SU-DHL-6 (cell line): ENCODE data around the gene STK26.

Experiments
- H2AFZ ChIP-seq: fragments of 200-600 bp; sonication (generic); 2 replicates; pipeline ENCODE4 v1.6.1; 2014; ENCODE audit warnings: low read depth, mild to moderate bottlenecking, moderate library complexity, mixed read lengths, antibody characterized with exemption, low read length; ENCODE audit not compliant: severe bottlenecking
- H3F3A ChIP-seq: fragments of 200-600 bp; shearing (Covaris generic); 2 replicates; pipeline ENCODE4 v1.6.0; 2016; ENCODE audit warnings: antibody characterized with exemption, mild to moderate bottlenecking; ENCODE audit not compliant: insufficient read depth
- H3K27ac ChIP-seq: fragments of 200-600 bp; sonication (generic); 2 replicates; pipeline ENCODE4 v1.5.1; 2016; ENCODE audit warnings: low read depth, mild to moderate bottlenecking, low read length, moderate library complexity, mixed read lengths
- H3K27me3 ChIP-seq: fragments of 200-600 bp; sonication (generic), shearing (Covaris generic); 2 replicates; pipeline ENCODE4 v1.6.0; 2014; ENCODE audit warnings: mild to moderate bottlenecking, low read length
- H3K36me3 ChIP-seq: fragments of 200-600 bp; sonication (generic); 2 replicates; pipeline ENCODE4 v1.6.1; 2014; ENCODE audit warnings: mild to moderate bottlenecking, low read length, mixed read lengths
- H3K4me2 ChIP-seq: fragments of 300-600, 200-600 bp; shearing (Covaris generic), sonication (generic); 2 replicates; pipeline ENCODE4 v1.6.0; 2014; ENCODE audit warnings: low read length, low read depth, mild to moderate bottlenecking; ENCODE audit not compliant: poor library complexity, severe bottlenecking
- H3K4me3 ChIP-seq: fragments of 200-600 bp; sonication (generic); 2 replicates; pipeline ENCODE4 v1.5.1; 2014; ENCODE audit warnings: antibody characterized with exemption, low read length, mild to moderate bottlenecking, mixed read lengths; ENCODE audit not compliant: insufficient read depth, poor library complexity, severe bottlenecking
- H3K79me2 ChIP-seq: fragments of 200-600 bp; sonication (generic); 2 replicates; pipeline ENCODE4 v1.6.1; 2014; ENCODE audit warnings: mild to moderate bottlenecking, low read length, moderate library complexity; ENCODE audit not compliant: insufficient read depth
- H3K9ac ChIP-seq: fragments of 200-600 bp; sonication (generic); 2 replicates; pipeline ENCODE4 v1.7.0; 2014; ENCODE audit warnings: mild to moderate bottlenecking, low read length
- H3K9me2 ChIP-seq: fragments of 200-600 bp; sonication (generic); replicated peaks from 2 replicates; pipeline ENCODE4 v1.6.1; 2014; ENCODE audit warnings: low read length; ENCODE audit not compliant: insufficient read depth
- H3K9me3 ChIP-seq: fragments of 200-600 bp; sonication (generic); 2 replicates; pipeline ENCODE4 v1.6.1; 2014; ENCODE audit warnings: low read length, mixed read lengths; ENCODE audit not compliant: insufficient read depth
- H4K20me1 ChIP-seq: fragments of 200-600 bp; sonication (generic); 2 replicates; pipeline ENCODE4 v1.6.1; 2014; ENCODE audit warnings: low read depth, mild to moderate bottlenecking, antibody characterized with exemption, low read length, moderate library complexity, mixed read lengths
- CTCF ChIP-seq: fragments of 200-600 bp; sonication (generic); IDR thresholded peaks from one replicate; pipeline ENCODE4 v1.5.1; 2017; ENCODE audit warnings: antibody characterized with exemption, mild to moderate bottlenecking, low read length, moderate library complexity; ENCODE audit not compliant: insufficient read depth, poor library complexity, severe bottlenecking
- EZH2phosphoT487 ChIP-seq: fragments of 200-600 bp; sonication (generic), shearing (Covaris generic); conservative IDR thresholded peaks from 2 replicates; pipeline ENCODE4 v1.6.1; 2018; ENCODE audit warnings: mild to moderate bottlenecking, antibody characterized with exemption, low read length, moderate library complexity, mixed read lengths

STK26 gene

GRCh38 chrX:132041015-132041414 lies 17.9 kb downstream of the STK26 start:
- H3K27me3 ChIP-seq = no peaks in the 10 kb centered on the region
- H4K20me1 ChIP-seq = no peaks in the 10 kb centered on the region
- H3K9ac ChIP-seq = no peak overlapping the region
- no peaks in the 10 kb centered on the region for H3K36me3 ChIP-seq
- H3K4me2 ChIP-seq = no peak overlapping the region
- no peaks in the 10 kb centered on the region for H3K9me2 ChIP-seq
- no peaks in the 10 kb centered on the region for H3F3A ChIP-seq
- no peak overlapping the region for H3K4me3 ChIP-seq
- no peaks in the 10 kb centered on the region for H3K9me3 ChIP-seq
- H3K27ac ChIP-seq = no peak overlapping the region
- TF ChIP-seq CTCF (no peak), EZH2phosphoT487 (no peak)
- H2AFZ ChIP-seq = no peak overlapping the region
- H3K79me2 ChIP-seq = peaks cover 79% of the 10 kb centered on the region

GRCh38 chrX:132043977-132044376 lies 20.9 kb downstream of the STK26 start:
- no peak overlapping the region for H3K4me3 ChIP-seq
- H3F3A ChIP-seq = no peaks in the 10 kb centered on the region
- H3K4me2 ChIP-seq = no peak overlapping the region
- no peaks in the 10 kb centered on the region for H3K9me2 ChIP-seq
- H3K27me3 ChIP-seq = no peaks in the 10 kb centered on the region
- TF ChIP-seq CTCF = no peak
- no peak for TF ChIP-seq EZH2phosphoT487
- no peak overlapping the region for H2AFZ ChIP-seq
- peaks cover 65% of the 10 kb centered on the region for H3K79me2 ChIP-seq
- H3K36me3 ChIP-seq = no peaks in the 10 kb centered on the region
- H4K20me1 ChIP-seq = no peaks in the 10 kb centered on the region
- no peak overlapping the region for H3K9ac ChIP-seq
- H3K9me3 ChIP-seq = no peaks in the 10 kb centered on the region
- H3K27ac ChIP-seq = no peak overlapping the region

GRCh38 chrX:132044953-132045352 lies 21.9 kb downstream of the STK26 start:
- no peaks in the 10 kb centered on the region for H3K9me2 ChIP-seq
- H3K9ac ChIP-seq = no peak overlapping the region
- H3K27me3 ChIP-seq = no peaks in the 10 kb centered on the region
- H3K4me3 ChIP-seq = no peak overlapping the region
- no peak overlapping the region for H3K4me2 ChIP-seq
- TF ChIP-seq CTCF = no peak
- no peak for TF ChIP-seq EZH2phosphoT487
- no peaks in the 10 kb centered on the region for H3K9me3 ChIP-seq
- H4K20me1 ChIP-seq = no peaks in the 10 kb centered on the region
- no peaks in the 10 kb centered on the region for H3F3A ChIP-seq
- H3K79me2 ChIP-seq = peaks cover 56% of the 10 kb centered on the region
- H2AFZ ChIP-seq = no peak overlapping the region
- H3K27ac ChIP-seq = no peak overlapping the region
- no peaks in the 10 kb centered on the region for H3K36me3 ChIP-seq
